ENCODE data around the gene DAND5. TPM values are rescaled to one million over a fixed set of nuclear protein-coding genes. Genes with fewer than 3 reads are reported as not detected.
A peak's percentile ranks its signal among the peaks of the same experiment; 100 is the strongest.

The DAND5 gene
- total and polyA plus RNA-seq, 2 of the 13 experiments (the other 11 are each of a cell fraction or from before 2014, with no cell fraction given), result 0.04 TPM; not detected in 1

DNA sequence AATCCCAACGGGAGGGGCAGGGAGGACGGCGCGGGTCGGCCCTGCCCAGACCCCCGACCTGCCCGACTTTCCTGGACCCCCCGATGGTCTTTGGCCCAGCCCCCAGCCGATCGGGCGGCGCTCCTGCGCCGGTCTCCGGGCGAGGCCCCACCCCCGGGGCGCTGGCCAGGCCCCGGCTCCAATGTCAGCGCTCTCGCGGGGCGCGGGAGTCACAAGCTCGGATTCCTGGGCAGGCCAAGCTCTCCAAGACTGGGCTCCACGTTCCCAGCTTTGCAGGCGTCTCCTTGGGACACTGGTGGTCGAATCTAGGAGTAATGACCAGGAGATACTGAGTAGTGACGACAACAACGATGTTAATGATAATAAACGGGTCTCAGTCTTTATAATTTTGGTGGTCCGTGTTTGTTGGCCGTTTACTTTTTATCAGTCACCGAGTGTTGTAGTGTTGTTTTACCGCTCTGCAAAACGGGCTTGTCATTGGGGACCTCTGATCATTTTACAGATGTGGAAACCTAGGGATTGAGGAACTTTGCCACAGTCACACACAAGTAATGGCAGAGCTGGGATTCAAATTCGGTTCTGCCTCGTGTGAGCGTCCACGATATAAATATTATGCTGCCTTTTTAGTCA, 23.2 kb upstream of the DAND5 start:
- Histone ChIP-seq H3K4me1 (ENCODE audit: insufficient read depth, low read length) (peaks cover 35% of the 10 kb centered on the region), H3K79me2 (ENCODE audit: insufficient read depth, low read length) (peaks cover 23% of the 10 kb centered on the region), H3K9me3 (ENCODE audit: low read length) (no peaks in the 10 kb centered on the region), H3K27ac (ENCODE audit: extremely low read length, insufficient read depth, low read length) (peak overlapping the region; percentile 91), H3K27me3 (ENCODE audit: control insufficient read depth in 1 of 2, insufficient read depth in 2 of 2, low read length in 2 of 2) (no peaks in the 10 kb centered on the region; a peak in 1 of 5 replicates), H3K4me2 (ENCODE audit: low read depth, low read length) (peak overlapping the region; percentile 74), H4K20me1 (ENCODE audit: insufficient read depth, low read length) (no peaks in the 10 kb centered on the region; the same call in 1 of the 2 replicates), H3K9ac (ENCODE audit: insufficient read depth, low read depth, low read length) (peak overlapping the region; percentile 91), H2AFZ (ENCODE audit: low read length) (no peak overlapping the region), H3K36me3 (replicated peaks in 1 of 2; ENCODE audit: control insufficient read depth in 1 of 2, insufficient read depth in 2 of 2, low read length in 2 of 2) (peaks cover 29 to 58% of the 10 kb centered on the region in 2 experiments), H3K4me3 (replicated peaks in 1 of 3; ENCODE audit: insufficient read depth in 1 of 3, low read depth in 2 of 3, low read length in 3 of 3) (peak overlapping the region; percentile 82 to 89 (median 84))
- in situ Hi-C loops (cut with HindIII; ENCODE audit: extremely low pct_ligation_motif_present, low pct_unique_long_range_greater_than_20kb) (no loop called here), intact Hi-C loops (cut with micrococcal nuclease; ENCODE audit: unreplicated experiment) (no loop called here)
- 0% methylated on average over 24 of the region's 40 CpGs for WGBS (ENCODE audit: low lambda C conversion rate)
- POLR2A ChIA-PET, result interaction anchor here (0.6 to 1.8 kb wide), 15 partner anchors 9 to 1135 kb away, joined by 3 to 25 read pairs (median 3); partner anchors contain the start of genes DNASE2, FARSA, GADD45GIP1 and GET3
- FAIRE-seq (no peak), DNase-seq (ENCODE audit: low spot score) (peak; percentile 71), ATAC-seq (peak; percentile 81)
- no TSS peak for BruUV-seq (replicated peaks)
- CTCF ChIA-PET (ENCODE audit: low intra/inter-chr PET ratio, low total read pairs), result no interaction called here
- TF ChIP-seq, protein P1, sequence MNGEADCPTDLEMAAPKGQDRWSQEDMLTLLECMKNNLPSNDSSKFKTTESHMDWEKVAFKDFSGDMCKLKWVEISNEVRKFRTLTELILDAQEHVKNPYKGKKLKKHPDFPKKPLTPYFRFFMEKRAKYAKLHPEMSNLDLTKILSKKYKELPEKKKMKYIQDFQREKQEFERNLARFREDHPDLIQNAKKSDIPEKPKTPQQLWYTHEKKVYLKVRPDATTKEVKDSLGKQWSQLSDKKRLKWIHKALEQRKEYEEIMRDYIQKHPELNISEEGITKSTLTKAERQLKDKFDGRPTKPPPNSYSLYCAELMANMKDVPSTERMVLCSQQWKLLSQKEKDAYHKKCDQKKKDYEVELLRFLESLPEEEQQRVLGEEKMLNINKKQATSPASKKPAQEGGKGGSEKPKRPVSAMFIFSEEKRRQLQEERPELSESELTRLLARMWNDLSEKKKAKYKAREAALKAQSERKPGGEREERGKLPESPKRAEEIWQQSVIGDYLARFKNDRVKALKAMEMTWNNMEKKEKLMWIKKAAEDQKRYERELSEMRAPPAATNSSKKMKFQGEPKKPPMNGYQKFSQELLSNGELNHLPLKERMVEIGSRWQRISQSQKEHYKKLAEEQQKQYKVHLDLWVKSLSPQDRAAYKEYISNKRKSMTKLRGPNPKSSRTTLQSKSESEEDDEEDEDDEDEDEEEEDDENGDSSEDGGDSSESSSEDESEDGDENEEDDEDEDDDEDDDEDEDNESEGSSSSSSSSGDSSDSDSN (CRISPR knock-in tag; IDR thresholded peaks at IDR 0.05), result peak; percentile 66; the same call in 1 of the 2 replicates
- TF ChIP-seq ZFP36L2 (CRISPR knock-in tag; IDR thresholded peaks at IDR 0.05) (no peak), TAF15 (IDR thresholded peaks at IDR 0.05; ENCODE audit: low read depth, low read length, poor library complexity, severe bottlenecking) (no peak), ZNF709 (CRISPR knock-in tag; IDR thresholded peaks at IDR 0.05) (no peak), KLF6 (CRISPR knock-in tag; IDR thresholded peaks at IDR 0.05) (no peak), NR2F2 (IDR thresholded peaks at IDR 0.05; ENCODE audit: borderline replicate concordance, low read depth) (0 out of 2 replicates have a peak, but pooled peaks have one; percentile 6), MIER2 (CRISPR knock-in tag; IDR thresholded peaks at IDR 0.05) (no peak), YY1 (IDR thresholded peaks at IDR 0.05; ENCODE audit: insufficient read depth, insufficient replicate concordance, low read depth, low read length) (no peak), PAX8 (CRISPR knock-in tag; IDR thresholded peaks at IDR 0.05; ENCODE audit: borderline replicate concordance) (no peak), DMAP1 (CRISPR knock-in tag; IDR thresholded peaks at IDR 0.05) (peak; percentile 29; the same call in 1 of the 2 replicates), NCOA1 (CRISPR knock-in tag; IDR thresholded peaks at IDR 0.05) (0 out of 2 replicates have a peak, but pooled peaks have one; percentile 1), SRSF9 (IDR thresholded peaks at IDR 0.05; ENCODE audit: borderline replicate concordance, insufficient read depth, low read depth, low read length, poor library complexity, severe bottlenecking) (no peak), ZNF629 (CRISPR knock-in tag; conservative IDR thresholded peaks at IDR 0.05) (peak; percentile 37; the same call in 1 of the 2 replicates), TBP (CRISPR knock-in tag; IDR thresholded peaks at IDR 0.05) (no peak)
- TF ChIP-seq, protein P2, sequence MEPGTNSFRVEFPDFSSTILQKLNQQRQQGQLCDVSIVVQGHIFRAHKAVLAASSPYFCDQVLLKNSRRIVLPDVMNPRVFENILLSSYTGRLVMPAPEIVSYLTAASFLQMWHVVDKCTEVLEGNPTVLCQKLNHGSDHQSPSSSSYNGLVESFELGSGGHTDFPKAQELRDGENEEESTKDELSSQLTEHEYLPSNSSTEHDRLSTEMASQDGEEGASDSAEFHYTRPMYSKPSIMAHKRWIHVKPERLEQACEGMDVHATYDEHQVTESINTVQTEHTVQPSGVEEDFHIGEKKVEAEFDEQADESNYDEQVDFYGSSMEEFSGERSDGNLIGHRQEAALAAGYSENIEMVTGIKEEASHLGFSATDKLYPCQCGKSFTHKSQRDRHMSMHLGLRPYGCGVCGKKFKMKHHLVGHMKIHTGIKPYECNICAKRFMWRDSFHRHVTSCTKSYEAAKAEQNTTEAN (CRISPR knock-in tag; conservative IDR thresholded peaks at IDR 0.05), result peak; percentile 6; the same call in 1 of the 2 replicates
- TF ChIP-seq, protein P3, sequence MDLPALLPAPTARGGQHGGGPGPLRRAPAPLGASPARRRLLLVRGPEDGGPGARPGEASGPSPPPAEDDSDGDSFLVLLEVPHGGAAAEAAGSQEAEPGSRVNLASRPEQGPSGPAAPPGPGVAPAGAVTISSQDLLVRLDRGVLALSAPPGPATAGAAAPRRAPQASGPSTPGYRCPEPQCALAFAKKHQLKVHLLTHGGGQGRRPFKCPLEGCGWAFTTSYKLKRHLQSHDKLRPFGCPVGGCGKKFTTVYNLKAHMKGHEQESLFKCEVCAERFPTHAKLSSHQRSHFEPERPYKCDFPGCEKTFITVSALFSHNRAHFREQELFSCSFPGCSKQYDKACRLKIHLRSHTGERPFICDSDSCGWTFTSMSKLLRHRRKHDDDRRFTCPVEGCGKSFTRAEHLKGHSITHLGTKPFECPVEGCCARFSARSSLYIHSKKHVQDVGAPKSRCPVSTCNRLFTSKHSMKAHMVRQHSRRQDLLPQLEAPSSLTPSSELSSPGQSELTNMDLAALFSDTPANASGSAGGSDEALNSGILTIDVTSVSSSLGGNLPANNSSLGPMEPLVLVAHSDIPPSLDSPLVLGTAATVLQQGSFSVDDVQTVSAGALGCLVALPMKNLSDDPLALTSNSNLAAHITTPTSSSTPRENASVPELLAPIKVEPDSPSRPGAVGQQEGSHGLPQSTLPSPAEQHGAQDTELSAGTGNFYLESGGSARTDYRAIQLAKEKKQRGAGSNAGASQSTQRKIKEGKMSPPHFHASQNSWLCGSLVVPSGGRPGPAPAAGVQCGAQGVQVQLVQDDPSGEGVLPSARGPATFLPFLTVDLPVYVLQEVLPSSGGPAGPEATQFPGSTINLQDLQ (CRISPR knock-in tag; IDR thresholded peaks at IDR 0.05), result no peak

Data from HepG2 (cell line).